ENCODE measurements around the gene PRKAG2.
A peak's percentile ranks its signal among the peaks of the same experiment; 100 is the strongest.
"Not testable (repeated sequence)": the region's sequence is repeated elsewhere in the genome, so short reads cannot be mapped to it uniquely, and the experiment has no call there.

The PRKAG2 gene

GRCh38 chr7:151759591-151760042 lies 117.3 kb downstream of the PRKAG2 start:
- peak; percentile 82 for DNase-seq

GRCh38 chr7:151758622-151759540 lies 118.0 kb downstream of the PRKAG2 start:
- no peak for DNase-seq

- DNase-seq: no peak
Measured at GRCh38 chr7:151757274-151757673, 119.6 kb downstream of the PRKAG2 start.

GRCh38 chr7:151756866-151757265 lies 120.0 kb downstream of the PRKAG2 start:
- no peak for DNase-seq

- no peak for DNase-seq
Measured at GRCh38 chr7:151756076-151756731, 120.7 kb downstream of the PRKAG2 start.

- no peak for DNase-seq
Measured at GRCh38 chr7:151755131-151755801, 121.6 kb downstream of the PRKAG2 start.

GRCh38 chr7:151754688-151755130 lies 122.2 kb downstream of the PRKAG2 start:
- DNase-seq: no peak

GRCh38 chr7:151754142-151754590 lies 122.7 kb downstream of the PRKAG2 start:
- DNase-seq: peak; percentile 73

- no peak for DNase-seq
Measured at GRCh38 chr7:151752816-151753595, 123.9 kb downstream of the PRKAG2 start.

GRCh38 chr7:151752037-151752436 lies 124.9 kb downstream of the PRKAG2 start:
- no peak for DNase-seq

- DNase-seq: no peak
Measured at GRCh38 chr7:151748733-151749132, 128.2 kb downstream of the PRKAG2 start.

GRCh38 chr7:151748021-151748420 lies 128.9 kb downstream of the PRKAG2 start:
- DNase-seq: not testable (repeated sequence)

- DNase-seq: no peak
Measured at GRCh38 chr7:151745706-151746105, 131.2 kb downstream of the PRKAG2 start.

GRCh38 chr7:151744656-151745638 lies 132.0 kb downstream of the PRKAG2 start:
- DNase-seq: no peak

GRCh38 chr7:151744051-151744580 lies 132.8 kb downstream of the PRKAG2 start:
- DNase-seq: no peak

- no peak for DNase-seq
Measured at GRCh38 chr7:151743481-151743983, 133.4 kb downstream of the PRKAG2 start.

- no peak for DNase-seq
Measured at GRCh38 chr7:151742713-151743480, 134.0 kb downstream of the PRKAG2 start.

- DNase-seq: no peak
Measured at GRCh38 chr7:151741585-151741984, 135.3 kb downstream of the PRKAG2 start.

GRCh38 chr7:151740081-151740851 lies 136.6 kb downstream of the PRKAG2 start:
- DNase-seq: peak; percentile 58
